ENCODE data around the gene PGM1.

DNA sequence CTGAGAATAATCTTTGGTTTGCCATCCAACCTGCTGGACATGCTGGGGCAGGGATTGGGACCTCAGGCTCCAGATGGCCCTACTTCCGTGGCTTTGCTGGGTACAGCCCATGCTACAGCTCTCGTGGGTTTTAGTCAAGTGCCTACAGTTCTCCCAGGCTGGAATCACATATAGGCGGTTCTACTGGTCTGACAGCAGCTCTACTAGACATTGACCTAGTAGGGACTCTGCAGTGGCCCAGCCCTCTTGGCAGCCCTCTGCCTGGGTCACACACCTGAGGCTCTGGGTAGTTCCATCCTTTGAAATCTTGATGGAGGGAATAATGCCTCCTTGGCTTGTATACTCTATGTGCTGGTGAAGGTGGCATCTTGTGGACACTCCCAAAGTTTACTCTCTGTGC is 72.2 kb downstream of the PGM1 start:
- TF ChIP-seq, protein P1, sequence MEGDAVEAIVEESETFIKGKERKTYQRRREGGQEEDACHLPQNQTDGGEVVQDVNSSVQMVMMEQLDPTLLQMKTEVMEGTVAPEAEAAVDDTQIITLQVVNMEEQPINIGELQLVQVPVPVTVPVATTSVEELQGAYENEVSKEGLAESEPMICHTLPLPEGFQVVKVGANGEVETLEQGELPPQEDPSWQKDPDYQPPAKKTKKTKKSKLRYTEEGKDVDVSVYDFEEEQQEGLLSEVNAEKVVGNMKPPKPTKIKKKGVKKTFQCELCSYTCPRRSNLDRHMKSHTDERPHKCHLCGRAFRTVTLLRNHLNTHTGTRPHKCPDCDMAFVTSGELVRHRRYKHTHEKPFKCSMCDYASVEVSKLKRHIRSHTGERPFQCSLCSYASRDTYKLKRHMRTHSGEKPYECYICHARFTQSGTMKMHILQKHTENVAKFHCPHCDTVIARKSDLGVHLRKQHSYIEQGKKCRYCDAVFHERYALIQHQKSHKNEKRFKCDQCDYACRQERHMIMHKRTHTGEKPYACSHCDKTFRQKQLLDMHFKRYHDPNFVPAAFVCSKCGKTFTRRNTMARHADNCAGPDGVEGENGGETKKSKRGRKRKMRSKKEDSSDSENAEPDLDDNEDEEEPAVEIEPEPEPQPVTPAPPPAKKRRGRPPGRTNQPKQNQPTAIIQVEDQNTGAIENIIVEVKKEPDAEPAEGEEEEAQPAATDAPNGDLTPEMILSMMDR (conservative IDR thresholded peaks at IDR 0.05; ENCODE audit: low read depth, low read length), result no peak
- TF ChIP-seq POLR2A (IDR thresholded peaks at IDR 0.05; ENCODE audit: low read depth, low read length) (no peak), FOS (IDR thresholded peaks at IDR 0.05; ENCODE audit: low read depth, low read length) (no peak), MXI1 (IDR thresholded peaks at IDR 0.05; ENCODE audit: borderline replicate concordance, low read depth, low read length) (no peak), RAD21 (IDR thresholded peaks at IDR 0.05; ENCODE audit: low read length) (no peak), CEBPB (IDR thresholded peaks at IDR 0.05; ENCODE audit: low read depth, low read length) (no peak), BHLHE40 (IDR thresholded peaks at IDR 0.05; ENCODE audit: low read depth, low read length) (no peak), SMC3 (IDR thresholded peaks at IDR 0.05; ENCODE audit: low read depth, low read length) (no peak), MAZ (IDR thresholded peaks at IDR 0.05; ENCODE audit: borderline replicate concordance, low read depth, low read length) (no peak), RCOR1 (IDR thresholded peaks at IDR 0.05; ENCODE audit: insufficient replicate concordance, low read length) (no peak), RFX5 (IDR thresholded peaks at IDR 0.05; ENCODE audit: low read depth, low read length) (no peak), MAFK (IDR thresholded peaks at IDR 0.05; ENCODE audit: low read depth, low read length) (no peak)
- TF ChIP-seq, protein P2, sequence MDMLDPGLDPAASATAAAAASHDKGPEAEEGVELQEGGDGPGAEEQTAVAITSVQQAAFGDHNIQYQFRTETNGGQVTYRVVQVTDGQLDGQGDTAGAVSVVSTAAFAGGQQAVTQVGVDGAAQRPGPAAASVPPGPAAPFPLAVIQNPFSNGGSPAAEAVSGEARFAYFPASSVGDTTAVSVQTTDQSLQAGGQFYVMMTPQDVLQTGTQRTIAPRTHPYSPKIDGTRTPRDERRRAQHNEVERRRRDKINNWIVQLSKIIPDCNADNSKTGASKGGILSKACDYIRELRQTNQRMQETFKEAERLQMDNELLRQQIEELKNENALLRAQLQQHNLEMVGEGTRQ (IDR thresholded peaks at IDR 0.05; ENCODE audit: low read depth, low read length), result no peak
- TF ChIP-seq, protein P3, sequence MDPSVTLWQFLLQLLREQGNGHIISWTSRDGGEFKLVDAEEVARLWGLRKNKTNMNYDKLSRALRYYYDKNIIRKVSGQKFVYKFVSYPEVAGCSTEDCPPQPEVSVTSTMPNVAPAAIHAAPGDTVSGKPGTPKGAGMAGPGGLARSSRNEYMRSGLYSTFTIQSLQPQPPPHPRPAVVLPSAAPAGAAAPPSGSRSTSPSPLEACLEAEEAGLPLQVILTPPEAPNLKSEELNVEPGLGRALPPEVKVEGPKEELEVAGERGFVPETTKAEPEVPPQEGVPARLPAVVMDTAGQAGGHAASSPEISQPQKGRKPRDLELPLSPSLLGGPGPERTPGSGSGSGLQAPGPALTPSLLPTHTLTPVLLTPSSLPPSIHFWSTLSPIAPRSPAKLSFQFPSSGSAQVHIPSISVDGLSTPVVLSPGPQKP (IDR thresholded peaks at IDR 0.05; ENCODE audit: borderline replicate concordance, low read depth, low read length), result no peak

Measured in IMR-90 (cell line).